ENCODE results near the gene DOCK6. TPM values are rescaled to one million over a fixed set of nuclear protein-coding genes. Genes with fewer than 3 reads are reported as not detected.

The DOCK6 gene
- total and polyA plus RNA-seq, 2 of the 13 experiments (the other 11 are each of a cell fraction or from before 2014, with no cell fraction given): 5.4 to 38.1 TPM

DNA sequence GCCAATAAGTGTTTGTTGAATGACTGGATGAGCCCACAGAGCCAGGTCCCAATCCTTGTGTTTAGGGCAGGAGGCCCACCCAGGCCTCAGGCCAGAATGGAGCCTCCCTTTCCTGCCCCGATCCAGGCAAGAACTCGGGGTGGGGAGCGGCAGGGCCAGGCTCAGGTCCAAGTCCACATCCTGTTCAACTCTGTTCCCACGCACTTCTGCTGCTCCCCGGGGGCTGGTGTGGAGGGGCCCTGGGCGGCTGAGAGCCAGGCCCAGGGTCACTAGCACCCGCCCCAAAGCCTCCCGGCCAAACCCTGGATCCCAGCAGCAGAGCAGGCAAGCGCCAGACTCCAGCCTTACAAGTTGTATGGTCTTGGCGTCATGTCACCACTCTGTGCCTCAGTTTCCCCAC lies 14.9 kb downstream of the DOCK6 start:
- Histone ChIP-seq H3K36me3 (replicated peaks in 1 of 2; ENCODE audit: control insufficient read depth in 1 of 2, insufficient read depth in 2 of 2, low read length in 2 of 2) (peaks cover 8 to 24% of the 10 kb centered on the region in 2 experiments; a peak in 4 of 5 replicates), H3K4me2 (ENCODE audit: low read depth, low read length) (no peak overlapping the region), H3K9ac (ENCODE audit: insufficient read depth, low read depth, low read length) (no peak overlapping the region), H3K79me2 (ENCODE audit: insufficient read depth, low read length) (no peaks in the 10 kb centered on the region), H3K27me3 (ENCODE audit: control insufficient read depth in 1 of 2, insufficient read depth in 2 of 2, low read length in 2 of 2) (no peaks in the 10 kb centered on the region), H3K9me3 (ENCODE audit: low read length) (no peaks in the 10 kb centered on the region), H2AFZ (ENCODE audit: low read length) (no peak overlapping the region), H3K4me1 (ENCODE audit: insufficient read depth, low read length) (peaks cover 14% of the 10 kb centered on the region), H4K20me1 (ENCODE audit: insufficient read depth, low read length) (no peaks in the 10 kb centered on the region), H3K4me3 (replicated peaks in 1 of 3; ENCODE audit: insufficient read depth in 1 of 3, low read depth in 2 of 3, low read length in 3 of 3) (no peak overlapping the region), H3K27ac (ENCODE audit: extremely low read length, insufficient read depth, low read length) (no peak overlapping the region)
- in situ Hi-C loops (cut with HindIII; ENCODE audit: extremely low pct_ligation_motif_present, low pct_unique_long_range_greater_than_20kb) (no loop called here), intact Hi-C loops (cut with micrococcal nuclease; ENCODE audit: unreplicated experiment) (no loop called here)
- ChIA-PET POLR2A (no interaction called here), CTCF (ENCODE audit: low intra/inter-chr PET ratio, low total read pairs) (no interaction called here)
- DNase-seq (ENCODE audit: low spot score) (no peak), FAIRE-seq (no peak), ATAC-seq (no peak)
- 97% methylated on average over 5 of the region's 10 CpGs for WGBS (ENCODE audit: low lambda C conversion rate)
- no peak for TF ChIP-seq MXD4 (CRISPR knock-in tag; IDR thresholded peaks at IDR 0.05)
- no peak for TF ChIP-seq ERF (CRISPR knock-in tag; IDR thresholded peaks at IDR 0.05)
- TF ChIP-seq NR3C1 (CRISPR knock-in tag; IDR thresholded peaks at IDR 0.05): no peak
- TF ChIP-seq MED1 (CRISPR knock-in tag; IDR thresholded peaks at IDR 0.05): no peak
- TF ChIP-seq ZNF367 (CRISPR knock-in tag; IDR thresholded peaks at IDR 0.05; ENCODE audit: borderline replicate concordance): no peak
- TF ChIP-seq HDAC2 (CRISPR knock-in tag; IDR thresholded peaks at IDR 0.05): no peak
- TF ChIP-seq, protein P1, sequence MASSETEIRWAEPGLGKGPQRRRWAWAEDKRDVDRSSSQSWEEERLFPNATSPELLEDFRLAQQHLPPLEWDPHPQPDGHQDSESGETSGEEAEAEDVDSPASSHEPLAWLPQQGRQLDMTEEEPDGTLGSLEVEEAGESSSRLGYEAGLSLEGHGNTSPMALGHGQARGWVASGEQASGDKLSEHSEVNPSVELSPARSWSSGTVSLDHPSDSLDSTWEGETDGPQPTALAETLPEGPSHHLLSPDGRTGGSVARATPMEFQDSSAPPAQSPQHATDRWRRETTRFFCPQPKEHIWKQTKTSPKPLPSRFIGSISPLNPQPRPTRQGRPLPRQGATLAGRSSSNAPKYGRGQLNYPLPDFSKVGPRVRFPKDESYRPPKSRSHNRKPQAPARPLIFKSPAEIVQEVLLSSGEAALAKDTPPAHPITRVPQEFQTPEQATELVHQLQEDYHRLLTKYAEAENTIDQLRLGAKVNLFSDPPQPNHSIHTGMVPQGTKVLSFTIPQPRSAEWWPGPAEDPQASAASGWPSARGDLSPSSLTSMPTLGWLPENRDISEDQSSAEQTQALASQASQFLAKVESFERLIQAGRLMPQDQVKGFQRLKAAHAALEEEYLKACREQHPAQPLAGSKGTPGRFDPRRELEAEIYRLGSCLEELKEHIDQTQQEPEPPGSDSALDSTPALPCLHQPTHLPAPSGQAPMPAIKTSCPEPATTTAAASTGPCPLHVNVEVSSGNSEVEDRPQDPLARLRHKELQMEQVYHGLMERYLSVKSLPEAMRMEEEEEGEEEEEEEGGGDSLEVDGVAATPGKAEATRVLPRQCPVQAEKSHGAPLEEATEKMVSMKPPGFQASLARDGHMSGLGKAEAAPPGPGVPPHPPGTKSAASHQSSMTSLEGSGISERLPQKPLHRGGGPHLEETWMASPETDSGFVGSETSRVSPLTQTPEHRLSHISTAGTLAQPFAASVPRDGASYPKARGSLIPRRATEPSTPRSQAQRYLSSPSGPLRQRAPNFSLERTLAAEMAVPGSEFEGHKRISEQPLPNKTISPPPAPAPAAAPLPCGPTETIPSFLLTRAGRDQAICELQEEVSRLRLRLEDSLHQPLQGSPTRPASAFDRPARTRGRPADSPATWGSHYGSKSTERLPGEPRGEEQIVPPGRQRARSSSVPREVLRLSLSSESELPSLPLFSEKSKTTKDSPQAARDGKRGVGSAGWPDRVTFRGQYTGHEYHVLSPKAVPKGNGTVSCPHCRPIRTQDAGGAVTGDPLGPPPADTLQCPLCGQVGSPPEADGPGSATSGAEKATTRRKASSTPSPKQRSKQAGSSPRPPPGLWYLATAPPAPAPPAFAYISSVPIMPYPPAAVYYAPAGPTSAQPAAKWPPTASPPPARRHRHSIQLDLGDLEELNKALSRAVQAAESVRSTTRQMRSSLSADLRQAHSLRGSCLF (CRISPR knock-in tag; IDR thresholded peaks at IDR 0.05; ENCODE audit: borderline replicate concordance): no peak
- no peak for TF ChIP-seq ZBTB38 (CRISPR knock-in tag; IDR thresholded peaks at IDR 0.05)
- TF ChIP-seq NR1H2 (CRISPR knock-in tag; IDR thresholded peaks at IDR 0.05; ENCODE audit: borderline replicate concordance, low read depth): no peak
- TF ChIP-seq, protein P2, sequence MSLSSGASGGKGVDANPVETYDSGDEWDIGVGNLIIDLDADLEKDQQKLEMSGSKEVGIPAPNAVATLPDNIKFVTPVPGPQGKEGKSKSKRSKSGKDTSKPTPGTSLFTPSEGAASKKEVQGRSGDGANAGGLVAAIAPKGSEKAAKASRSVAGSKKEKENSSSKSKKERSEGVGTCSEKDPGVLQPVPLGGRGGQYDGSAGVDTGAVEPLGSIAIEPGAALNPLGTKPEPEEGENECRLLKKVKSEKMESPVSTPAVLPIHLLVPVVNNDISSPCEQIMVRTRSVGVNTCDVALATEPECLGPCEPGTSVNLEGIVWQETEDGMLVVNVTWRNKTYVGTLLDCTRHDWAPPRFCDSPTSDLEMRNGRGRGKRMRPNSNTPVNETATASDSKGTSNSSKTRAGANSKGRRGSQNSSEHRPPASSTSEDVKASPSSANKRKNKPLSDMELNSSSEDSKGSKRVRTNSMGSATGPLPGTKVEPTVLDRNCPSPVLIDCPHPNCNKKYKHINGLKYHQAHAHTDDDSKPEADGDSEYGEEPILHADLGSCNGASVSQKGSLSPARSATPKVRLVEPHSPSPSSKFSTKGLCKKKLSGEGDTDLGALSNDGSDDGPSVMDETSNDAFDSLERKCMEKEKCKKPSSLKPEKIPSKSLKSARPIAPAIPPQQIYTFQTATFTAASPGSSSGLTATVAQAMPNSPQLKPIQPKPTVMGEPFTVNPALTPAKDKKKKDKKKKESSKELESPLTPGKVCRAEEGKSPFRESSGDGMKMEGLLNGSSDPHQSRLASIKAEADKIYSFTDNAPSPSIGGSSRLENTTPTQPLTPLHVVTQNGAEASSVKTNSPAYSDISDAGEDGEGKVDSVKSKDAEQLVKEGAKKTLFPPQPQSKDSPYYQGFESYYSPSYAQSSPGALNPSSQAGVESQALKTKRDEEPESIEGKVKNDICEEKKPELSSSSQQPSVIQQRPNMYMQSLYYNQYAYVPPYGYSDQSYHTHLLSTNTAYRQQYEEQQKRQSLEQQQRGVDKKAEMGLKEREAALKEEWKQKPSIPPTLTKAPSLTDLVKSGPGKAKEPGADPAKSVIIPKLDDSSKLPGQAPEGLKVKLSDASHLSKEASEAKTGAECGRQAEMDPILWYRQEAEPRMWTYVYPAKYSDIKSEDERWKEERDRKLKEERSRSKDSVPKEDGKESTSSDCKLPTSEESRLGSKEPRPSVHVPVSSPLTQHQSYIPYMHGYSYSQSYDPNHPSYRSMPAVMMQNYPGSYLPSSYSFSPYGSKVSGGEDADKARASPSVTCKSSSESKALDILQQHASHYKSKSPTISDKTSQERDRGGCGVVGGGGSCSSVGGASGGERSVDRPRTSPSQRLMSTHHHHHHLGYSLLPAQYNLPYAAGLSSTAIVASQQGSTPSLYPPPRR (CRISPR knock-in tag; IDR thresholded peaks at IDR 0.05; ENCODE audit: borderline replicate concordance): no peak
- no TSS peak for BruUV-seq (replicated peaks)

Measured in HepG2 (cell line).